ENCODE measurements around the gene COL13A1. TPM values are rescaled to one million over a fixed set of nuclear protein-coding genes. Genes with fewer than 3 reads are reported as not detected.

The COL13A1 gene
- total RNA-seq, 1 experiment from 2014 or later: 3.6 TPM

DNA sequence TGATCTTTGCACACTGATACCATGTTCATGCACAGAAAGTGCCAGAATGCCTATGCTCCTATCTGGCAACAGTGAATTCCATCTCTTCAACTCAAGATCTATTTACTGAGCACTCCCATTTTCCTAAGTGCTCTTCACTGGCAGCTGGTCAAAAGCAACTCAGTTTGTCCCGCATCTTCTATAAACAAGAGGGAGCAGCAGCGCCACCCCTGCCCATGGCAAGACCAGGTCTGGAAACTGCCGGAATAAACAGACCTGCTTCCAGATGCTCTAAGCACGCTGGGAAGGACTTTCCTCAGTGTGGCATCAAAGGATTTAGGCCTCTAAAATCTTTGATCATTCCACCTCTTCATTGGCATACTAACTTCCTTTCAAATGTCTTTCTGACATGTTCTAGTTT lies 146.6 kb downstream of the COL13A1 start:
- Histone ChIP-seq H4K8ac (replicated peaks; ENCODE audit: insufficient read length, low read depth, low read length) (no peak overlapping the region), H3K4ac (ENCODE audit: low read depth, low read length) (no peak overlapping the region), H2BK20ac (ENCODE audit: low read depth, low read length, poor library complexity, severe bottlenecking) (no peak overlapping the region), H3K23me2 (ENCODE audit: insufficient read length, low read depth, low read length, poor library complexity, severe bottlenecking) (no peaks in the 10 kb centered on the region), H2BK15ac (ENCODE audit: low read depth, low read length) (no peak overlapping the region), H3K79me1 (ENCODE audit: insufficient read depth, low read depth, low read length, poor library complexity, severe bottlenecking) (no peaks in the 10 kb centered on the region), H2AK5ac (ENCODE audit: insufficient read length, low read length) (no peak overlapping the region), H4K20me1 (ENCODE audit: control insufficient read depth, insufficient read depth, insufficient read length) (no peaks in the 10 kb centered on the region), H3K56ac (ENCODE audit: insufficient read length, low read depth, low read length) (no peak overlapping the region), H4K91ac (ENCODE audit: insufficient read length, low read depth, low read length) (no peak overlapping the region), H3K23ac (ENCODE audit: insufficient read length, low read depth, low read length) (no peak overlapping the region), H4K5ac (ENCODE audit: insufficient read length, low read depth, low read length) (no peak overlapping the region), H3K9me3 (ENCODE audit: control insufficient read depth, low read depth, low read length) (no peaks in the 10 kb centered on the region), H3T11ph (ENCODE audit: low read length) (no peak overlapping the region), H3K4me2 (ENCODE audit: insufficient read depth, insufficient read length, low read length) (no peak overlapping the region), H3K27me3 (ENCODE audit: insufficient read depth, low read length) (no peaks in the 10 kb centered on the region), H3K14ac (ENCODE audit: insufficient read depth, low read length) (no peak overlapping the region), H2AFZ (ENCODE audit: low read length) (no peak overlapping the region), H3K27ac (ENCODE audit: insufficient read length, low read depth, low read length) (no peak overlapping the region), H3K18ac (ENCODE audit: insufficient read length, low read depth, low read length) (no peak overlapping the region), H2BK120ac (ENCODE audit: low read depth, low read length, poor library complexity, severe bottlenecking) (no peak overlapping the region), H2BK5ac (ENCODE audit: insufficient read length, low read length) (no peak overlapping the region), H2BK12ac (ENCODE audit: insufficient read length, low read depth, low read length) (no peak overlapping the region), H3K9ac (ENCODE audit: extremely low read depth, insufficient read length, low read length) (no peak overlapping the region), H3K79me2 (ENCODE audit: insufficient read depth, low read length) (no peaks in the 10 kb centered on the region), H3K4me1 (ENCODE audit: insufficient read depth, low read length) (peaks cover 3% of the 10 kb centered on the region; the same call in 1 of the 2 replicates)
- Mint-ChIP-seq H3K9me3 (no peaks in the 10 kb centered on the region; a peak in 1 of 5 replicates), H3K27ac (no peak overlapping the region; a peak in 1 of 7 replicates), H3K4me3 (no peak overlapping the region), H3K36me3 (ENCODE audit: insufficient read depth in 1 of 3, low read depth in 3 of 3) (no peaks in the 10 kb centered on the region; a peak in 1 of 7 replicates), H3K27me3 (ENCODE audit: low read depth) (peaks cover 16% of the 10 kb centered on the region), H3K4me1 (peaks cover 25 to 37% of the 10 kb centered on the region in 2 experiments)
- TF ChIP-seq, protein P1, sequence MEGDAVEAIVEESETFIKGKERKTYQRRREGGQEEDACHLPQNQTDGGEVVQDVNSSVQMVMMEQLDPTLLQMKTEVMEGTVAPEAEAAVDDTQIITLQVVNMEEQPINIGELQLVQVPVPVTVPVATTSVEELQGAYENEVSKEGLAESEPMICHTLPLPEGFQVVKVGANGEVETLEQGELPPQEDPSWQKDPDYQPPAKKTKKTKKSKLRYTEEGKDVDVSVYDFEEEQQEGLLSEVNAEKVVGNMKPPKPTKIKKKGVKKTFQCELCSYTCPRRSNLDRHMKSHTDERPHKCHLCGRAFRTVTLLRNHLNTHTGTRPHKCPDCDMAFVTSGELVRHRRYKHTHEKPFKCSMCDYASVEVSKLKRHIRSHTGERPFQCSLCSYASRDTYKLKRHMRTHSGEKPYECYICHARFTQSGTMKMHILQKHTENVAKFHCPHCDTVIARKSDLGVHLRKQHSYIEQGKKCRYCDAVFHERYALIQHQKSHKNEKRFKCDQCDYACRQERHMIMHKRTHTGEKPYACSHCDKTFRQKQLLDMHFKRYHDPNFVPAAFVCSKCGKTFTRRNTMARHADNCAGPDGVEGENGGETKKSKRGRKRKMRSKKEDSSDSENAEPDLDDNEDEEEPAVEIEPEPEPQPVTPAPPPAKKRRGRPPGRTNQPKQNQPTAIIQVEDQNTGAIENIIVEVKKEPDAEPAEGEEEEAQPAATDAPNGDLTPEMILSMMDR (conservative IDR thresholded peaks at IDR 0.05): no peak
- DNase-seq: no peak
- WGBS (ENCODE audit: extremely low coverage, insufficient read length, low lambda C conversion rate): no CpG with 5 or more reads among the region's 4 CpGs

Data from H9 (cell line).